ENCODE data around the gene PHYKPL.

PHYKPL gene

DNA sequence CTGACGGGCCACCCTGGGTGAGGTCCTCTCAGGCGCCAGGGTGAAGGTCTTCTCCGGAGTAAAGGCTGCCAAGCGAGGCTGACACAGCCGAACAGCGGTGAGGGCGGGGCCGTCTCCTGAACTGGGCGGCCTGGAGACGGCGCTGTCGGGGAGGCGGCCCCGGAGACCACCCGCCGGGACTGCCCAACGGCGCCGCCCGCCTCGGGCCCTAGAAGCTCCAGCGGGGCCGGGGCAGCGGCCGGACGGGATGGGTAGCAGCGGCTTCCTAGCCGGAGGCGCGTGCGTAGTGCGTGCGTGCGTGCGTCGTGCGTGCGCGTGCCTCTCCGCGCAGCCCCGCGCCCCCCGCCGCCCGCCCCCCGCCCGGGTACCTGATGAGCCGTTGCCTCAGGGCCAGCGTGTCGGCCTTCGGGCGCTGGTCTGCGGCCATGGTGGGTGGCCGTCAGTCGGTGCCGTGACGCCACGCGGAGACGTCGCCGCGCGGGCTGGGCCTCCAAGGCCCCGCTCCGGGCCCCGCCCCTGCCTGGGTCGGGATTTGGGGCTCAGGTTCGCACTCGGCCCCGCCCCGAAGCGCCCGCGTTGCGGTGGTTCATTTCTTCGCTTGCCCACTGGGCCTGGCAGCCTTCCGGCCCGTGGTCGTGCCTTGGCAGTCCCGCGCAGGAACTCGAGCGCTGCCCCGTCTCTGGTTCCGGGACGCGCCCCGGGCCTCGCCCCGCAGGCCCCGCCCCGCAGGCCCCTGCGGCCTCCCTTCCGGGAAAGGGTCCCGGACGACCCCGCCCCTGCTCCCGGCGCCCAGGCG is at the start of gene PHYKPL:
Gene PHYKPL, minus strand, starts transcription at position 679 of the 796 bp plus-strand sequence. Its CDS starts 252 bp downstream, at position 427.
- DNase-seq: peak; percentile 43 to 64

DNA sequence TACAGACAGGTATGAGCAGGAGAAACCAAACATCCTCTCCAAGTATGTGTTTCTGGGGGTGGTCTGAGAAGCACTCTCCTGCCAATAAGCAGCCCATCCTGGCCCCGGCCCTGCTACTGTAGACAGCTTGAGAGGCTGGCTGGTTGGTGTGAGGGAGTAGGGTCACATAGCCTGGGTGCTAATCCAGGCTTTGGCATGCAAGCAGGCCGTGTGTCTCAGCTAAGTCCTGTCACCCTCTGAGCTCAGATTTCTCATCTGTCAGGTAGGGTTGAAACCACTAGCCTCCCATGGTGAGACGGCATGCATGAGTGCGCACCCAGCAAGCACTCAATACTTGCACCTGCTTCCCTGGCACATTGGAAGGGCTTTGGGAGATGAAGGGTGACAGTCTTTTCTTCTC is 49.8 kb upstream of the PHYKPL start:
- no peak for DNase-seq

DNA sequence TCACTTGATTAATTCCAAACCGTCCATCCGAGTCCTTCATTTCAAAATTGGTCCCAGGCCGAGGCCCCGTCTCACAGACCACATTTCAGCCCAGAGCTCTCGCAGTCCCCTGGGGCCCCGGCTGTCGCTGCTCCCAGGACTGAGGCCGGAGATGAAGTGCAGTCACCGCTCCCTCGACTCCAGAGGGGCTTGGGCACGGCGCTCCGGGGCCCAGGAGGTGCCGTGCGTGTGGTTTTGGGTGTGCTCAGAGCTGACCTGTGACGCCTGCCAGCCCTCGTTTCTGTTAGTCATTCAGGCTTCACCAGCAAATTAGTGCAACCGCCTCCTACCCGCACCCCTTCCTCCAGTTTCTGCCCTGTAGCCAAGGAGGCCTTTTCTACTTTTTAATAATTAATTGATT is 48.7 kb upstream of the PHYKPL start:
- no peak for DNase-seq

DNA sequence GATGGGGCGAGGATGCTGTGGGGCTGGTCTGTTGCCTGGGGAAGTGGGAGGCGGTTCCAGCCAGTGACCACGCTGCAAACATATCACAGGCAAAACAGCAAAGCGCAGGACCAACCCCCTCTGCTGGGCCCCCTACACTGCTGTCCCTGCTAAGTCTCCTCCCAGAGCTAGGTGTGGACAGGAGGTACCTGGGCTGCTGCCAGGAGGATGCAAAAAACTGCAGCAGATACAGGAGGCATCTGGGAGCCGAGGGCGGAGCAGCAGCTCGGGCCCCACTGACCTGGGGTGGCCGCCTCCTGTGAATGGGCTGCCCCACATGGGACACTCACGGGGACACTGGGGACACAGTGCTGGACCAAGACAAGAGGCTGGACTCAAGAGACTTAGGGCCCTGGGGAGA is 48.0 kb upstream of the PHYKPL start:
- DNase-seq: no peak

DNA sequence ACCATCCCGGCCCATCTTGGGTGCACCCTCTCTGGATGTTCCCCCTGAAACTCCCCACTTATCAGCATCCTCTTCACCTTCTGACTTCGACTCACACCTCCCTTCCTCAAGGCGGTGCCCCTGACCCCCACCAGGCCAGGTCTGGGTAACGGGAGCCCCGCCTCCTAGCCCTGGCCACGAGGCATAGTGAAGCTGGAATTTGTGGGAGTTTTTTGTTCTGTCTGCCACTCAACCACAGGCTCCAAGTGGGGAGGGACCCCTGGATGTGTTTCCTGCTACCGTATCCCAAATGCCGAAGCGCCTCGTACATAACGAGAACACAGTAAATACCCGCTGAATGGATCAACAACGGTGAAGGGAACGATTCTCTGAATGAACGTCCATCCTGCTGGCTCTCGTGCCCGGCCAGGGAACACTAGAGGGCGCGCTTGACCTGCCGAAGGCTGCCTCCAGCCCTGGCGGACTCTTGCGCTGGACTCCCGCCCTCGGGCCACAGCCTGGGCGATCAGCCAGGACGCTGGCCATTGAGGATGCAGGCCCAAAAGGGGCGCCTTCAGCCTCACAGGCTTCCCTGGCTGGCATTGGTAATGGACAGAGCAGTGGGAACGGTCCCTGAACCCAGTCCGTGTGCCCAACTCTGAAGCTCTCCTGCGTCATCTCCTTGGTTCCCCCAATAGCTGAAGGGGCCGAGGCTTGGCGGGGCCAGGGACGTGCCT is 47.3 kb upstream of the PHYKPL start:
- peak; percentile 58 to 95 for DNase-seq

DNA sequence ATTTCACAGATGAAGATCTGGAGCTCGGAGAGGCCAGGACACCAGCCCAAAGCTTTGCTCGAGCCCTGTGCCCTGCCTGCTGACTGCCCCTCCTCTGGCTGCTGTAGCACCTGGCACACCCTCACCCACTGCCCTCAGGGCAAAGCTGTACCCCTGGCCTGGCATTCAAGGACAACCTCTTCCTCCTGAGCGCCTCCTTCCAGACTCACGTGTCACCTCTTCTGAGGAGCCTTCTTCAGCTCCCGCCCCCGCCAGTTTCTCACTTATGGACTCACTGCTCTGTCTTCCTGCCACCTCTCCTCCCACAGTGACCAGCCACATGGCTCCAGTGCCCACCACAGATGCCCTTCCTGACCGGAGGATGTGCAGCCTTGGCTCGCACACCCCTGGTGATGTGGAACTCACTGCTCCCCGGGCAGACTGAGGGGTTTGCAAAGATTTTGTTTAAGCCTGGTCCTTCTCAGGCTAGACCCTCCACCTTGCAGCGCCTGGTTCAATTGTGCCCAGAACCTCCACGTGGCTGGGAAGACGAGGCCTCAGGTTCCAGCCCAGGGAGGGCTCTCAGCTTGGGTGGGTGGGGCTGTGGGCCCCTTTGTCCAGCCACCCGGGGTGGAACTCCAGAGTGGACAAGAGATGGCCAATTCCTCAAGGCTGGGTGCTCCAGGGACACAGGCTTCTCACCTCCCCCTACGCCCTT is 46.6 kb upstream of the PHYKPL start:
- no peak for DNase-seq

DNA sequence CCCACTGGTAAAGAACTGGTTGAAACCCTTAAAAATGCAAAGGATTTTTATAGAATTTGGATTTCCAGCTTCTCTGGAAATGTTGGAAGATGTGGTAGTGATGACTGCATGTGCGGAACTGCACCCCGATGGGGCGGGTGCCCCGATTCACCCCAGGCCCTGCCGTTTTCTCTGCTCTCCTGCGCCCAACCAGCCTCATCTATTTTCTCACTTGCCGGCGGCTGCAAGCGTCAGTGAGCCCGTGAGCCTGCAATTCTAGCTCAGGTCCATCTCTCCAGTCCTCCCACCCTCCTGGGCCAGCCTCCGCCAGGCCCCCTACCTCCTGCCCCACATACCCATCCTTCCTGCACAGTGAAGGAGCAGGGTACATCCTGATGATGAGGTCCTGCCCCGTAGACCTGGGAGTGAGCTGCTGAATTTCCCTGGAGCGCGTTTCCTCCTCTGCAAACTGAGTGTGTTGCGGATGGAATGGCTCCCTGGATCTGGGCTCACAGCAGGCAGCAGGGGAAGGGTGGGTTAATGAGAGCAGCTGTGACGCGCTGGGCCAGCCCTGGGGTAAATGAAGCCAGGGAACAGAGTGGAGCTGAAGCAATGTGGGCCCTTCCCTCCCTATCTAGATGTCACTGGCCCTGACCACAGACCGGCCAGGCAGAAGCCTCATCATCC is 45.9 kb upstream of the PHYKPL start:
- DNase-seq: no peak

DNA sequence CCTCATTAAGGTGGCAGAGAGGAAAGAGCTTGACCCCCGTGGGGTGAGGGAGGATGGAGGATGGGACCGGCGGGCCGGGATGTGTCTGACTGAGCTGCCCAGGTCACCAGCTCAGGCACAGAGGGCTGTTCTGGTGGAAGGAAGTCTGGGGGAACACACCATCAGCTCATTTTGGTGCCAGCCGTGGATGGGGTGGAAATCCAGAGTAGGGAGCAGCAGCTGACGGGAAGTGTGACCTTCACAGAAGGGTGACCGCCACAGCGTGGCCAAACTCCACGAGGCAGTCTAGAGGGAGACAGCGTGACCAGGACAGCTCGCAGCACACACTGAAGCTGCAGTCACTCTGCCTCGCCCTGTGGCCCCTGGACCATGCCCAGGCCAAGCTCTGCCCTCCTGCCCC is 45.3 kb upstream of the PHYKPL start:
- no peak for DNase-seq

DNA sequence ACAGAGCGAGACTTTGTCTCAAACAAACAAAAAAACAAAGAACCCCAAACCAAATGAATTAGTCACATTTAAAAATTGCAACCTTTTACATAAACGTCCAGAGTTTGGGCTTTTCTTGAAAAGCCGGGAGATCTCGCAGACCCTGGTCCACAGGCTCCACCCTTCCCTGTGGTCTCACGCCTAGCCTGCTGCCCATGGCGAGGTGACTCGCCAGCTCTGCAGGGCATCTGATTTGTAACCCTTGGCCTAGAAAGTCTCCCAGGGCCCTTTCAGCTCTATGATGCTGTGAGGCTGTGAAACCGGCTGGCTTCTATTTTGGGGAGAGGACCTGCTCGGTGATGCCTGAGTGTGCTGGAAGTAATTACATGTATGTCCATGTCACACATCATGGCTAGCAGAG is 44.7 kb upstream of the PHYKPL start:
- no peak for DNase-seq

DNA sequence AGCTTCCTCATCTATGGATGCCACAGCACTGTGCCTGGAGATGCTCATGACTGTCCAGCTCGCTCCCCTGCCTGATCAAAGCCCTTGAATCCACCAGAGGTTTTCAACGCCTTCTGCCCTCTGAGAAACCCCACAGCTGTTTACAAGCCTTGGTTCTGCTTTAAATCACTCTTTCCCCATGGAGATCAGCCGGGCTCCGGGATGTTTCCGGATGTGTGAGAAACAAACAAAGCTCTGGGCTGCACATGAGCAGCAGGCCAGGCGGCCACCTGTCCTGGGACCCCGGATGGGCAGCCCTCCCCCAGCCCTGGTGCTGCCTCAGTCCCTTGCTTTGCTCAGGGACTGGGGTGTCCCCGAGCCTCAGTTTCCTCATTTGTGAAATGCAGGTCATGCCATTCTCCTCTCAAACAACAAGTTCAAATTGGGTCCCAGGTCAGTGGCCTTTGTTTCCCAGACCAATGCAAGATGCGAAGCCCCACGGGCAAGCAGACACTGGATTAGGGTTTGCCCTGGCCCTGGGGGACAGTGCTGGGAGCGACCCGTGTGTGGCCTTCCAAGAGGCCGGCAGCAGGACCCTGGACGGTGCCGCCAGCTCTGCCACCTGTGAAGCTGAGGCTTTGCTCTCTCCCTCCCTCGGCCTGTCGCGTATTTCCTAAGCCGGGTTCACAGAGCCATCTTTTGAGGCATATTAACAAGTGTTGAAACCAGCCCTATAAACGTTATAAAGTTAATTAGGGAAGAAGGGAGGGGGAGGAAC is 42.4 kb upstream of the PHYKPL start:
- DNase-seq: no peak

DNA sequence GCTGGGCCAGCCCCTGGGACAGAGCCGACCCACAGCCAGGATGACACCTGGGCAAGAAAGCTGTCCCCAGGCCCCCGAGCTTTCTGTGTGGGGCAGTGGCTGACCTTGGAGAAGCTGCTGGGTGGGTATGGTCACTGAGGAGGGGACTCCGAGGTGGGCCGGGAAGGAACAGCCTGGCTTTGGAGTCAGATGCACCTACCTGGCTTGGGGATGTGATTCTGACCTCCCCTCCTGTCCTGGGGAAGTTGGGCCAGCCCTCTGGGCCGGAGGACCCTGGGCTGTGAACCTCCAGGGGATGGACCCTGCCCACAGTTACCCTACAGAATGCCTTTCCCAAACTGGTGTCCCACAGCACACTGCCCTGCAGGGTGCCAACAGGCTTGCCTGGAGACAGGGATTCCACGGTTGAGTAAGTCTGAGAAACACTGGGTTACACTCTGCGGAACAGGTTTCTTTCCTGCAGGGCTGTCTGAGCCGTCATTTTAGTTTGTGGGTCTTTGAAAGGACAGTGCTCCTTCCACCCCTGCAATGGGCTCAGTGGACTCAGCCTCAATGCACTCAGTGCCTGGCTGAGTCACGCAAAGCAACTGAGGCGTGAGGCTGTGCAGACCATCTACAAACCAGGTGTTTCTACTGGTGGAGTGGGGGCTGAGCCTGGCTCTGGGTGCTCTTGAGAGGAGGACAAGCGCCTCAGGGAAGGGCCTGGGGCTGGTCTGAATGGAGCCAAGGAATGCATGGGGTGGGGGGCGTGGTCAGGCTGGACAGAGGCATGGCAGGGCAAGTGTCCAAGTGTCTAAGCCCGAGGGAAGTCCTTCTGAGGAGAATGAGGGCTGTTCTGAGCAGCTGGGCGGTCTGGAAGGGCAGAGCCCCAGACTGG is 41.3 kb upstream of the PHYKPL start:
- no peak for DNase-seq

DNA sequence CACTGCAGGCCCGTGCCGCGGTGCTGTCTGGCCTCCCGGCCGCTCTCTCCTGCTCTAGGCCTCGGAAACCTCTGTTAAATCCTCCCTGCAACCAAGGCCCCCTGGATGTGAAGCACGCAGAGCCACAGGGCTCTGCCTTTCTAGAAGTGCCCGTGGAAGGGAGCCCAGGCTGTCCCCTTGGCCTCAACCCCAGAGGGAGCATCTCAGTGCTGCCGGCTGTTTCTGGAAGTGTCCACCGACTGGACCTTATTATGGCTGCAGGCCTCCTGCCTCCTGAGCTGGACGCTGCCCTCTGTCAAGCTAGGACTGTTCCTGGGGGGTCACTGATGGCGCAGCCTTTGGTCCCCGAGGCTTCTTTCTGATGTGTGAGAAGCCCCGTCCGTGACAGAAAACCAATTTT is 40.4 kb upstream of the PHYKPL start:
- DNase-seq: no peak

DNA sequence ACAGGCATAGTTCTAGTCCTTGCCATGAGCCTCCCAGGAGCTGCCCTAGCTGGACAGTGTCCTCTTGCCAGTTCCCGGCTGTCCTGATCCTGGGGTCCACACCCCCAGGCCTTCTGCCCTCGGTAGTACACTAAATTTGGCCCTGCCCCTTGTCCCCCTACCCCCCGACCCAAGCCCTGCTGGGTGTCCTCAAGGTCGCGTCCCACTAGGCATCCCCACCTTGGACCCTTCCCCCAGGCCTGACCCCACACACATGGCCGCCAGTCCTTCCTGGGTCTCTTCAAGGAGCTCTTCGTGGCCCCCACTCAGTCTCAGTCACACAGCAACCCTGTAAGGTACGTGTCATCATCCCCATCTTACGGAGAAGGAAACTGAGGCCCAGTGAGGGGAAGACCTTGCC is 40.0 kb upstream of the PHYKPL start:
- no peak for DNase-seq

DNA sequence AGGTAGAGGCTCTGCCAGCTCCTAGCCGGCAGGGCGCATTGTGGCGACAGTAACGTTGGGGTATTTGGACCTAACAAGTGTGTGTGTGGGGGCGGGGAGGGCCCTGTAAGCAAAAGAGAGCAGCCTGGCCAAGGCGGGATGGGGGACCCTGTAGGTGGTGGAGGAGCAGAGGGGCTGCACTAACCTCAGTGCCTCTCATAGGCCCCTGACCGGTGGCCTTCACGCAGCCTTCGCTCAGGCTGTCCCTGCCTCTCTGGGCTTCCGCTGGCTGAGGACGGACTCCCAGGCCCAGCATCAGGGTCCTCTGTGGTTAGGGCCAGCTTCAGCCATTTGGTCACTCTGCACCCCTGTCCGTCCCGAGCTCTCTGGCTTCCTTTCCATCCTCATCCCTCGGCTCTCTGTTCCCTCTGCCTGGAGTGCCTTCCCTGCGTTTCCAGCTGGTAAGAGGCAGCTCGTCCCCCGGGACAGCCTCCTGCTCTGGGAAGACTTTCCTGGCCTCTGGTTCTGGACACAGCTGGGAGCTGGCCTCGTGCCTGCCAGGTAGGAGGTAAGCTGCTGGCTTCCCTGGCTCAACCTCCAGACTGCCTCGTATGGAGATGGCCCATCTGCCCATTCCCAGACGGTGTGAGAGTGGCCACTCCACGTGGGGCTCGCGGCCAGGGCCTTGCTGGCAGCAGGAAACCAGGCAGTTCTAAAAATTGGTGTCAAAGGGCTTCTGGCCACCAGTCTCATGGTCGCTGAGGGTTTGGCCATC is 39.3 kb upstream of the PHYKPL start:
- no peak for DNase-seq

DNA sequence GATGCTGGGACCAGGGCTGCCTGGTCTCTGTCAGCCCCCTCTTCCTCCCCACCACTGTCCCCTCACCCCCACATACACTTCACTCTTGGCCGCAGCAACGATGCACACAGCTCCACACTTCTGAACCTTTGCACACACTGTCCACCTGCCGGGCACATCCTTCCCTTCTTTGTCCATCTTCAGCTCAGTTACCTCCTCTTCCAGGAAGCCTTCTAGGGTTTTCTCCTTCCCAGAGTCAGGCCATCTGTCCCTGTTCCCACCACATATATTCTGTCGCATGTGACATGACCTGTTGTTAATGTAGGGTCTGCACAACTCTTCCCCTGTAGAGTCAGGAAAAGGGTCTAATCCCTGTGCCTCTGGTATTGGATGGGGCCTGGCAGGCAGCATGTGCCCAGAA is 38.6 kb upstream of the PHYKPL start:
- DNase-seq: no peak

DNA sequence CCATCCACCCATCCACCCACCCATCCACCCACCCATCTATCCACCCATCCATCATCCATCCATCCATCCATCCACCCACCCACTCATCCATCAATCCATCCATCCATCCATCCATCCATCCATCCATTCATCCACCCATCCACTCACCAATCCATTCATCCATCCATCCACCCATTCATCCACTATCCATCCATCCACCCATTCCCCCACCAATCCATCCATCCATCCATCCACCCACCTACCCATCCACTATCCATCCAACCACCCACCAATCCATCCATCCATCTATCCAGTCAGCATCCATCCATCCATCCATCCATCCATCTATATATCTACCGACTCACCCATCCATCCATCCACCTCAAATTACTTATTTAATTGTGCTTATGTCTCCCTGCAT is 36.9 kb upstream of the PHYKPL start:
- no peak for DNase-seq

DNA sequence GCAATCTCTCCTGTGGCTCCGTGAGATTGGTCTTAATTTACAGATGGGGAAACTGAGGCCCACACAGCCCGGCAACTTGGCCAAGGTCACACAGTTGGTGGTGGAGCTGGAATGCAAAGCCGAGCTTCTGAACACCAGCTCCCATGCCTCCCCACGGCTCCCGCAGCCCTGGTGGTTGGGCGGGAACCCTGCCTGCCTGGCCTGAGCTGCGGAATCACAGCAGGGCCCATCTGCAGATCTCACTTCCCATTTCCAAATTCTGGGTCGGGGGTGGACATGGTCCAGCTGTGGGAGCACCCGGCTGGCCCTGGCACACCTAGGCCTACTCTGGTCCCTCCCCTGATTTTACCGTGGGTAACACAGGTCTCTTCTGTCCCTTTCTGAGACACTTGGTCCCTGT is 35.3 kb upstream of the PHYKPL start:
- no peak for DNase-seq

DNA sequence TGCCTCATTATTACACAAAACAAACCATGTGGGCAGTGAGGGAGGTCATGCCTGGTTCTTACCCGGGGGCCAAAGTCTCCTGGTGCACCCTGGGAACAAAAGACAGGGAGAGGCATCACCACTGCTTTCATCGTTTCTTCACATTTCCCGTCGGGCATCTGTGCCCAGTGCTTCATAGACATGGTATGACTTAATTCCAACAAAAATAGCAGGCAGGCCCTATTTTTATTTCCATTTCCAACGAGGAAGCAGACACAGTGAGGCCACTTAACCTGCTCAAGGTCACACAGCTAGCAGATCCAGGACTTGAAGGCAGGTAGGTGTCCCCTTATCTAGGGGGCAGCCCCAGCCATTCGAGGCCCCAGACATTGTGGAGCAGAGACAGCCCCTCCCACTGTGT is 34.6 kb upstream of the PHYKPL start:
- no peak for DNase-seq

DNA sequence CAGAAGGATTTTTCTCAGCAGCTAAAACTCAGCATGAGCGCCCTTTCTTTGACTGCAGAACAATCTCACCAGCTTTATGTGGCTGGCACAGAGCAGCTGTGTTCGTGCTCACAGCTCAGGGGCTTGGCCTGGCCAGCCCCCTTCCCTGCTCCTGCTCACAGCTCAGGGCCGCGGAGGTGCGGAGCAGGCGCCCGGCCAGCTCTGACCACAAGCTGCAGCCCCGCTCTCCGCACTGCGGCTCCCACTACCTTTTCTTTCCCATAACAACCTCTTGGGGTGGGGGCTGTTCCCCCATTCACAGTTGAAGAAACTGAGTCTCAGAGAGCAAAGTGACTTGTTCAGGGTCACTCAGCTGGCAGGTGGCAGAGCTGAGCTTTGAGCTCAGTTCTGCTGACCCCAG is 34.0 kb upstream of the PHYKPL start:
- DNase-seq: no peak

DNA sequence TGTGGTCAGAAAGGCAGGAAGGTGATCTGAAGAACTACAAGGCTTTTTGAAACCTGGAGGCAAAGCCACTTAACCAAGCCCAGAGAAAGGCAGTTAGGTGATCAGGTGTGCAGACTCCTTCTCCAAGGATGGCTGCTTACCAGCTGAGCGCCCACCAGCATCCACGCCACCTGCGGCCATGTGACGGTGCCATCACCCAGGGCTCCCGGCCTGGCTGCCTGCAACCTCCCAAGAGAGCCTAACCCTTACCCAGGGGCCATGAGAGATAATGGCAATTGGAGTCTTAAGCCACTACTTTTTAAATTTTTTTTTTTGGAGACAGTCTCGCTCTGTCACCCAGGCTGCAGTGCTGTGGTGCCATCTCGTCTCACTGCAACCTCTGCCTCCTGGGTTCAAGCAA is 33.1 kb upstream of the PHYKPL start:
- DNase-seq: no peak

DNA sequence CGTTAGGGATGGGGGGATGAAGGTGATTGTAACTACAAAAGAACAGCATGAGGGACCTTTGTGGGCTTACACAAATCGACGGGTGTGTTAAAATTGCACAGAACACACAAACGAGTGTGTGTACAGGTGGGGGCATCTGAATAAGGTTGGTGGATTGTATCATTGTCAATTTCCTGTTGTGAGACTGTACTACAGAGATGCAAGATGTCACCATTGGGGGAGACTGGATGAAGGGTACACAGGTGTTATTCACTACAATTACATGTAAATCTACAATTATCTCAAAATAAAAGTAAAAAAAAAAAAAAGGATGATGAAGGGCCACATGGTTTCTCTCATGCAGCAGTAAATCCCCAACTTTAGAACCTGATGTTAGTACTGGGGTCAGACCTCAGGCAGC is 31.4 kb upstream of the PHYKPL start:
- no peak for DNase-seq

All from inflammatory macrophage treated with lipopolysaccharide for 1 hour (primary cell).